Tibial nerve (tissue), 3 donors: ENCODE results near the gene GUCY2F.

Experiments used
- CTCF ChIP-seq, 5 experiments: fragments of 200-600 bp in 3 of 5; fragments of 450-650 bp in 2 of 5; sonication (generic) in 3 of 5; IDR thresholded peaks; one replicate each; pipeline ENCODE4 v1.5.1; 2016 to 2019; ENCODE audit warnings: antibody characterized with exemption in 5 of 5, mild to moderate bottlenecking in 3 of 5, moderate library complexity in 2 of 5
- POLR2A ChIP-seq, 2 donors: fragments of 450-650 bp; IDR thresholded peaks; one replicate each; pipeline ENCODE4 v1.6.1; 2017; ENCODE audit warnings: antibody characterized with exemption in 2 of 2, mild to moderate bottlenecking in 2 of 2, moderate library complexity in 2 of 2

GRCh38 chrX:109511113-109511512, 29.2 kb upstream of the GUCY2F start:
- TF ChIP-seq CTCF (IDR thresholded peaks at IDR 0.05) (no peak), POLR2A (IDR thresholded peaks at IDR 0.05) (no peak)
